ENCODE results near the gene UBE2D2.

UBE2D2 gene

DNA sequence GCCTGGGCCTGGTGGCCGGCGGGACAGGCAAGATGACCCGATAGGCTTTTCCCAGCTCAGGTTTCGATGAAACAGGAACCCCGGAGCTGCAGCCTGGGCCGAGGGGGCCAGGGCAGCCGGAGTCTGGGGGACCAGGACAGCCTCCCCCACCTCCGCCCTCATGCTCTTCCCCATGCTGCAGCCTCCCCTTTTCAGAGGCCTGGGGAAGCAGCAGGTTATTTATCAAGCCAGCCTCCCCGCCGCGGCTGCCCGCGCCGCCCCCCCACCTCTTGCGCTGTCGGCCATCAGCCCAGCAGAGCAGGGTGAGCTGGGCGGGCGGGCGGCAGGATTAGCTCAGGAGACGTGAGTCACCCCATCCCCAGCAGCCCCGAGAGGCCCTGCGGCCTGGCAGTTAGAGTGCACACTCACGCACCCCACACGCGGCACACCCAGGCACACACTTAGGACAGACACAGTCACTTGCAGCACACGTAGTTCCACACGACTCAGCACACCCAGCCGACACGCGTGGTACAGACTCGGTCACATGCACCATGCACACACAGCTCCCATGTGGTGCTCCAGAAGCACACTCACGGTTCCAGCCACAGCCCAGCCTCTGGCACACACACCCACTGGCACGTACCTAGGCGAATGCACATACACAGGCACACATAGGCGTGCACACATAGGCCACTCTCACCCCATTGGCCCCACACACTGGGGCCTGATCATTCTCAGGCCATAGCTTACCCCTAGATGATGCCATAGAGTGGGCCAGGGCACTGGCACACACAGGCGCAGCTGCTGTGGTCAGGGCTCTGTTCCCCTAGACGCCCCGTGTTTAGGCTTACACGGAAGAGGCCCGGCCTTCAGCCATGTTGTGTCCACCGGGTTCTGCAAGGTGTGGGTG lies 100.0 kb downstream of the UBE2D2 start:
- DNase-seq (ENCODE audit: low read depth in 3 of 3) = no peak

GRCh38 chr5:139662617-139663016 lies 101.5 kb downstream of the UBE2D2 start:
- DNase-seq (ENCODE audit: low read depth in 3 of 3) = no peak

- DNase-seq (ENCODE audit: low read depth in 3 of 3) = no peak
These were observed 102.3 kb downstream of the UBE2D2 start for GRCh38 chr5:139663207-139664085.

- DNase-seq (ENCODE audit: low read depth in 3 of 3) = no peak
These were observed 103.1 kb downstream of the UBE2D2 start for GRCh38 chr5:139664086-139664693.

DNA sequence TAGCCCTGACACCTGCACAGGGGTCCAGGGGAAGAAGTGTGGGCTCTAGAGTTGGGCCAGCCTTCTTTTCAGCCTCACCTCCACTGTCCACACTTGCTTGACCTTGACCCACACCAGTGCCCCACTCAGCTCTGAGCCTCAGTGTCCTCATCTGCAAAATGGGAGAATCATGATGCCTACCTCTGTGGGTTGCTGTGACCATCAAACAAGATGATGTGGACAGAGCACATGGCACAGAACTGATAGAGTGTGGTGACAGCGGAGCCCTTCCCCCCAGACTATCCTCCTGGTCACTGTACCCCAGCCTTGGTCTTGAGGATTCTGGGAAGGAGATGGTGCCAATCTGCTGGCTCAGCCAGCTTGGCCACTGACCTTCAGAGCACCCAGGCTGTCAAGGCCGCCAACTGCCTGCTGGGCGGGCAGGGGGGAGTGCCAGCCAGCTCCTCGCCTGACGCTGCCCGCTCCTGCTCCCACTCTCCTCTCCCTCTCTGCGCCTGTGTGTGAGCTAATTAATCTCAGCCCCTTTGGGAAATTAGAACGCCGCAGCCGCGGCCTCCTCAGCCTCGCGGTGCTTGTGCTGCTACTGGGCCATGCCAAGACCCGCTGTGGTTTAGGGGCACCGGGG lies 103.7 kb downstream of the UBE2D2 start:
- DNase-seq (ENCODE audit: low read depth in 3 of 3) = no peak

DNA sequence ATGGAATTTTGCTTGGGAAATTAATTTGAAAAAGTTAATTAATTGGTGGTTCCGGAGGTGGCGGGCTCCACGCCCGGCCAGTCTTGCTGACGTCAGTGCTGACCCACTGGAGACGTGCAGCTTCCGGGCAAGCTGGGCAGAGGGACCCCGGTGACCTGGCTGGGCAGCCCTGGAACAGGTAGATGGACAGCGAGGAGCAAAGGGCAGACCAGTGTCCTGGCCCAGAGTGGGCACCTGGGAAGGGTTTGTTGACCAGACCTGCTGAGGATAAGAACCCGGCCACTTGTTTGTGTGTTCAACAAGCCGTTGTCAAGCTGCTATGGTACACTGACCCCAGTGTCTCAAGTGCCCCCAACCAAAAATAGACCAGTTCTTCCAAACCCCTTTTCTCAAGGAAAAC lies 104.5 kb downstream of the UBE2D2 start:
- DNase-seq (ENCODE audit: low read depth in 3 of 3) = no peak

DNA sequence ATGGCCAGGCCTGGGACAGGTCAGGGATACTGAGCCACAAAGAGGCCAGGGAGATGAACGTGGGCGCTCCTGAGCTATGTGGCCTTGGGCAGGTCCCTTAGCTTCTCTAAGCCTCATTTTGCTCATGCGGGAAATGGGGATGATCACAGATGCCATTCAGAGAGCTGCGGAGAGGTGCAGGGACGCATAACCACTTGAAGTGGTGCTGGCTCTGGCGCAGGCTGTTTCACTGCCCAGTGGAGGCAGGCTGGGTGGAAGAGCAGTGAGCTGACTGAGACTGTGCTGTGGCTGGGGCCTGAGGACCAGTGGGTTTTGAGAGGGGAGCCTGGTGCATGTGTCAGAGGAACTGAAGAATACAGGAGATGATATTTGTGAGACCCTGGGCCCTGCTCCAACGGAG lies 105.4 kb downstream of the UBE2D2 start:
- DNase-seq (ENCODE audit: low read depth in 3 of 3) = no peak

DNA sequence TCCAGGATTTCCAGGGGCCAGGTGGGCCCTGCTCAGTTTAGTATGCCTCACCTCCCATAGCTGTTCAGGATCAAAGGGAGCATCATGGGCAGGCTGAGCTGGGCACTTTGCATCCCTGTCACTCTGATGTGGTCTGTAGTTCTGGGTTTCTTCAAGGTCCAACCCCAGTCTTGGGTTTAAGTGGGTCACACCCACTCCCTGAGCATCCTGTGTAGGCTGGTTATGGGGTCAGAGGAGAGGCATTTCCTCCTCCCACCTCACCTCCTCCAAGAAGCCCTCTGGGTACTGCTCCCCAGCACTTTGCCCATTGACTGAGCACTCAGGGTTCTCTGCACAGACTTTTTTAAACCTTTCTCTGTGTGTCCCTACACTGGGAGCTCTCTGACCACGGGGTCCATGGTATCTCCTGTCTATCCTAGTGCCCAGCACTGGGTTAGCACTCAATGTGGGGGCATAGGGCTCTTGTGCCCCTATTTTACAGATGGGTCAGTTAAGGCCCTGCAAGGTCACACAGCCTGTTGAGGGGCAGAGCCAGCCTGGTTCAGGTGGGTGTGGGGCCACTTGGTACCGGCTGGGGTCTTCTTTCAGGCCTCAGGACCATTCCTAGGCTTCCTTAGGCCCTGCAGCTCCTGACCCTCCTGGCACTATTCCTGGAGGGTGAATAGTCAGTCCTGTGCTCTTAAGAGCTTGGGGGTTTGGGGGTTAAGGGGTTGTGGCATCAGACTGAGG lies 106.0 kb downstream of the UBE2D2 start:
- no peak for DNase-seq (ENCODE audit: low read depth in 3 of 3)

DNA sequence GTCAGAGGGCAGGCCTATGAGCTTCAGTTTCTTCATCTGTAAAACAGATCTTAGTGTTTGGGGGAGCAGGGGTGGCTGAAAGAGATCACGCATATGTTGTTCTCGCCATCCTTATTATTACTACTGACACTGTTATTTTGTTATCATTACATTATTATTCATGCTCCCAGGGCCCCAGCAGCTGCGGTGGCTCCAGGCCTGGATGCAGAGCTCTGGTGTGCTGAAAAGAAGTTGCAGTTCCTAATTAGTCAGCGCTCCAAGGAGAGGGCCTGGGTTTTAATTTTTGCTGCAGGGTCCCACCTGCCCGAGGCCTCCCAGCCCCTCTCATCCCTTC lies 106.6 kb downstream of the UBE2D2 start:
- no peak for DNase-seq (ENCODE audit: low read depth in 3 of 3)

GRCh38 chr5:139668064-139668880 lies 107.1 kb downstream of the UBE2D2 start:
- no peak for DNase-seq (ENCODE audit: low read depth in 3 of 3)

- no peak for DNase-seq (ENCODE audit: low read depth in 3 of 3)
These were observed 108.0 kb downstream of the UBE2D2 start for GRCh38 chr5:139668924-139669661.

GRCh38 chr5:139669662-139670368 lies 108.7 kb downstream of the UBE2D2 start:
- DNase-seq (ENCODE audit: low read depth in 3 of 3) = no peak

DNA sequence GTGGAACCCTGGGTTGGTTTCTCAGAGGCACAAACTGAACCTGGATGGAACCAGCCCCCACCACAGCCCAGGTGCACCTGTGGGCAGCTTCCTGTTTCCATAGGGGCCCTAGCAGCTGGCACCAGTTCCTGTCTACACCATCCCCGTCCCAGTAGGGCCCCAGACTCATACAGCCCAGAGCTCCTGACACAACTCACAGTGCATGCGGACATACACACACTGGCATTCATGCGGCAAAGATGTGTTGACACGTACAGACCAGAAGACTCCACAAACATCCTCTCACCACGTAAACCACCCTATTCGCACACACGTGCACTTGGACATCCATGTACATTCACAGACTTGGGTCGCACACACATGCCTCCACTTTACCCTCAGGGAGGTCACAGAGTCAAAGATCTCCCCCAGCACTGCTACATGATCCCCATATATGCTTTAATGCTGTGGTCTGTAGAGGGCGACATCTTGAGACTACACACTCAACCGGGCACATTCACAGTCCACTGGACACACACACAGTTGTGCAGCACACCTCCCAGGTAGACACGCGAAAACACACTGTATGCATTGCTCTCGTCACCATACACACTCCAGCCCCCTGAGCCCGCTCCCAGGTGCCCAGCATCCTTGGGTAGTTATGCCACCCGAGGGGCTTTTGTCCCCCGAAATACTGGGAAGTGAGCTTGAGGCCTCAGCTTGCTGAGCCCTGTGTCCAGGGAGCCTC lies 109.4 kb downstream of the UBE2D2 start:
- DNase-seq (ENCODE audit: low read depth in 3 of 3) = no peak

DNA sequence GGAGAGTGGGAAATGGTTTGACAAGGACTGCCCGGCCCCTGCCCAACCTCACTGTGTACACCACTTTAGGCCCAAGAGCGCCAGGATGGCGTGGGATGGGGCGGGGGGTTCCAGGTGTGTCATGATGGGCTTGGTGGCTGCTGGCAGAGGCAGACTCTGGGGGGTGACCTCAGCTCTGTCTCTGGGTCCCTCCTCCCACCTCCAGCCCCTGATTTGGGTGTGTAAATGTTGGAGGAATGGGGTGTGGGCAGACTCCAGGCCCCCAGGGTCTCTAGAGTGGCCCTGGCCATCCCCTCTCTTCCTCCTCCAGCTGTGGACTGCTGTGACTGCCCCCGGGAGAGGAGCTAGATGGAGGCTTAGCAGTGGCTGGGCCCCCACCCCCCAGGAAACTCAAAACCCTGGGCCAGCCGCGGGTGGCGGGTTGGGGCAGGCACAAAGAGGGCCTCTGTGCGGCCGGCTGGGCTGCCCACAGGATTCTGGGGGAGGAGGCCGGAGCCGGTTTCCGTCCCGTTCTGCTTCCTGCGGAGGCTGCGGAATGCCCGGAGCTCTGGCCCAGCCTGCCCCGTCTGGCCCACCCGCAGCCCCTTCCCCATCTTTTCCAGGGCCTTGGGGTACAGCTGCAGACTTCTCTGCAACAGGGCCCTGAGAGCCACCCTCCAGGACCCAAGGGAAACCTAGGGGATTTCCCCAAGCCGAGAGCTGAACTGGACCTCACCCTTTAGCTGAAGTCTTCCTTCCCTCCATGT lies 110.1 kb downstream of the UBE2D2 start:
- no peak for DNase-seq (ENCODE audit: low read depth in 3 of 3)

DNA sequence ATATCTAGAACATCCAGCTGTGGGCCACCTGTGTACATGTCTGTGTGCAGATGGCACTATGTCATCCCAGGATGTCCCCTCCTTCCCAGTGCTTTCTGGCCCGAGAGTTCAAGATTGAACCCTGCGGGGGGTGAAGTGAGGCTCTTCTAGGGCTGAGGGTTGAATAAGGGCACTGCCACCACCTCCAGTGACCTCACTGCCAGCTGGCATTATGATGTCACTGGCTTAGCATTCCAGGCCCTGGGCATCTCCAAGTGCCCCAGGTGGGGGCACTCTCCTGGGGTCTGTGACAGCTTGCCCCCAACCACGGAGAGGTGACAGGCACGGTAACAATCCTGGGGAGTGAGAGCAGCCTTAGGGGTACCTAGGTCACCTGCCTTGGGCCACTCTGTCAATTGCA lies 114.1 kb downstream of the UBE2D2 start:
- no peak for DNase-seq (ENCODE audit: low read depth in 3 of 3)

DNA sequence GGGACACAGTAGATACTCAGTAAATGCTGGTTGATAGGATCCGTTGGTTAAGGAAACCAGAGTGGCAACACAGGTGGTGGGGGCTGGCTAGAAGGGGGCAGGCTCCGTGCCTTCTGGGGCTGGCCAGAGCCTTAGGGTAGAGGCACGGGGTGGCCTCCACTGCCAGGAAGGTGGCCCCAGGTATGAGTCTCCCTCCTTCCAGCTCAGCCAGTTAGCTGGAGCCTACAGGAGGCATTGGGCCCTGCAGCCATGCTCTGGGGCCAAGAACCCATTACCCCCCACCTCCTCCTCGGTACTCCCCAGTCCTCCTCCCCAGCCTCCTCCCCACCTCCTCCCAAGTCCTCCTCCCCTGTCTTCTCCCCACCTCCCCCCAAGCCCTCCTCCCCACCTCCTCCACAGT lies 114.7 kb downstream of the UBE2D2 start:
- DNase-seq (ENCODE audit: low read depth in 3 of 3) = no peak

DNA sequence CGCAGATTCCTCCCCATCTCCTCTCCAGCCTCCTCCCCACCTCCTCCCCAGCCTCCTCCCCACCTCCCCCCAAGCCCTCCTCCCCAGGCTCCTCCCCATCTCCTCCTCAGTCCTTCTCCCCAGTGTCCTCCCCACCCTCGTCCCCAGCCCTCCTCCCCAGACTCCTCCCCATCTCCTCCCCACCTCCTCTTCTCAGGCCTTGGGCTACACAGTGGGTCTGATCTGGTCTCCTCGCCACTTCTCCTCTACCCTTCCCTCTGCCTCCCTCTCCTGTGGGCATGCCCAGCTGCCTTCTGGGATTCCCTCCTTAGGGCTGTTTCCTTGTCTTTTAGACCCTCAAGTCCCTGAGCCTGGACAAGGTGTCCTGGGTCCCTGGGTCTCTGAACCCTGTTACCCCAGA lies 115.3 kb downstream of the UBE2D2 start:
- DNase-seq (ENCODE audit: low read depth in 3 of 3) = no peak

Measured in stimulated activated CD4-positive, alpha-beta T cell treated with anti-CD3 and anti-CD28 coated beads, TNF-alpha, amount 100 ng/mL, for 48 hours (primary cell).